HEK293 (cell line): ENCODE results near the gene ELOVL1.

Experiments used
- CTCF ChIA-PET: fragments of 350-600 bp; formaldehyde crosslinking; extraction: SDS; loops from one replicate; lab custom pipeline; 2021; ENCODE audit warnings: antibody characterized with exemption; lab: Yijun Ruan, JAX
- POLR2A ChIA-PET: fragments of 300-600 bp; formaldehyde crosslinking; extraction: SDS; loops from one replicate; lab custom pipeline; 2020; ENCODE audit warnings: antibody characterized with exemption, inconsistent platforms; lab: Yijun Ruan, JAX
- H3K27ac ChIP-seq: fragments of 200-500 bp; sonication (Bioruptor generic); 2 replicates; pipeline ENCODE4 v1.5.1; 2014; ENCODE audit warnings: low read depth, low read length, control low read depth, inconsistent platforms; ENCODE audit errors: extremely low read depth
- H3K36me3 ChIP-seq, 2 experiments: fragments of 200-500 bp in 1 of 2; sonication (Bioruptor generic) in 1 of 2; 1 replicate in 1 of 2; 2 replicates in 1 of 2; pipeline ENCODE4 v1.5.1; 2014 to 2017; ENCODE audit warnings: inconsistent platforms in 2 of 2, low read length in 2 of 2; ENCODE audit not compliant: control insufficient read depth in 2 of 2, insufficient read depth in 1 of 2
- H3K4me1 ChIP-seq: fragments of 200-500 bp; sonication (Bioruptor generic); 2 replicates; pipeline ENCODE4 v1.5.1; 2014; ENCODE audit warnings: mild to moderate bottlenecking, low read length, inconsistent platforms; ENCODE audit not compliant: control insufficient read depth, insufficient read depth
- H3K4me3 ChIP-seq: 2 replicates; pipeline ENCODE4 v1.5.1; 2011; ENCODE audit warnings: low read depth, mild to moderate bottlenecking, control low read depth, low read length, moderate library complexity
- H3K9me3 ChIP-seq: fragments of 200-500 bp; sonication (Bioruptor generic); 2 replicates; pipeline ENCODE4 v1.5.1; 2014; ENCODE audit warnings: low read depth, low read length, inconsistent platforms; ENCODE audit not compliant: control insufficient read depth, insufficient read depth
- AEBP2 ChIP-seq: fragments of 450-650 bp; formaldehyde crosslinking; IDR thresholded peaks from 2 replicates; pipeline ENCODE4 v1.5.1; 2016; ENCODE audit warnings: missing biosample characterization, missing genetic modification characterization, borderline replicate concordance
- CTCF ChIP-seq: fragments of 450-650 bp; formaldehyde crosslinking; IDR thresholded peaks from 2 replicates; pipeline ENCODE4 v1.5.1; 2016; ENCODE audit warnings: missing biosample characterization, missing genetic modification characterization
- EGR2 ChIP-seq: fragments of 450-650 bp; formaldehyde crosslinking; IDR thresholded peaks from 2 replicates; pipeline ENCODE4 v1.5.1; 2016; ENCODE audit warnings: low read depth, missing biosample characterization, missing genetic modification characterization
- MZF1 ChIP-seq: fragments of 450-650 bp; formaldehyde crosslinking; IDR thresholded peaks from 2 replicates; pipeline ENCODE4 v1.5.1; 2017; ENCODE audit warnings: missing biosample characterization, missing genetic modification characterization, borderline replicate concordance
- SCRT2 ChIP-seq: fragments of 450-650 bp; formaldehyde crosslinking; IDR thresholded peaks from 2 replicates; pipeline ENCODE4 v1.5.1; 2016; ENCODE audit warnings: missing biosample characterization, missing genetic modification characterization
- TRIM28 ChIP-seq: IDR thresholded peaks from 2 replicates; pipeline ENCODE4 v1.6.1; 2011; ENCODE audit warnings: low read length, control low read depth, borderline replicate concordance
- YY1 ChIP-seq: fragments of 450-650 bp; formaldehyde crosslinking; IDR thresholded peaks from 2 replicates; pipeline ENCODE4 v1.5.1; 2018; ENCODE audit warnings: missing biosample characterization, missing genetic modification characterization
- ZBTB48 ChIP-seq: fragments of 450-650 bp; formaldehyde crosslinking; IDR thresholded peaks from 2 replicates; pipeline ENCODE4 v1.5.1; 2016; ENCODE audit warnings: missing biosample characterization, missing genetic modification characterization
- ZBTB8A ChIP-seq: fragments of 450-650 bp; formaldehyde crosslinking; IDR thresholded peaks from 2 replicates; pipeline ENCODE4 v1.5.1; 2016; ENCODE audit warnings: missing biosample characterization, missing genetic modification characterization
- ZFHX2 ChIP-seq: fragments of 450-650 bp; formaldehyde crosslinking; conservative IDR thresholded peaks from 2 replicates; pipeline ENCODE4 v1.5.1; 2016; ENCODE audit warnings: missing biosample characterization, missing genetic modification characterization
- ZFP3 ChIP-seq: fragments of 450-650 bp; formaldehyde crosslinking; IDR thresholded peaks from 2 replicates; pipeline ENCODE4 v1.5.1; 2016; ENCODE audit warnings: low read depth, missing biosample characterization, missing genetic modification characterization
- ZNF19 ChIP-seq: fragments of 450-650 bp; formaldehyde crosslinking; IDR thresholded peaks from 2 replicates; pipeline ENCODE4; 2016; ENCODE audit warnings: missing biosample characterization, missing genetic modification characterization, low read depth
- ZNF221 ChIP-seq: fragments of 450-650 bp; formaldehyde crosslinking; IDR thresholded peaks from 2 replicates; pipeline ENCODE4 v1.5.1; 2017; ENCODE audit warnings: missing biosample characterization, missing genetic modification characterization, borderline replicate concordance
- ZNF223 ChIP-seq: fragments of 450-650 bp; formaldehyde crosslinking; IDR thresholded peaks from 2 replicates; pipeline ENCODE4 v1.5.1; 2016; ENCODE audit warnings: missing biosample characterization, missing genetic modification characterization
- ZNF292 ChIP-seq: fragments of 450-650 bp; formaldehyde crosslinking; IDR thresholded peaks from 2 replicates; pipeline ENCODE4 v1.5.1; 2016; ENCODE audit warnings: low read depth, missing biosample characterization, missing genetic modification characterization, borderline replicate concordance
- ZNF350 ChIP-seq: fragments of 450-650 bp; formaldehyde crosslinking; IDR thresholded peaks from 2 replicates; pipeline ENCODE4 v1.5.0; 2017; ENCODE audit warnings: missing biosample characterization, mild to moderate bottlenecking, missing genetic modification characterization
- ZNF37A ChIP-seq: fragments of 450-650 bp; IDR thresholded peaks from 2 replicates; pipeline ENCODE4 v1.5.1; 2018; ENCODE audit warnings: missing biosample characterization, missing genetic modification characterization
- ZNF530 ChIP-seq: fragments of 450-650 bp; formaldehyde crosslinking; IDR thresholded peaks from 2 replicates; pipeline ENCODE4 v1.5.1; 2016; ENCODE audit warnings: low read depth, missing biosample characterization, missing genetic modification characterization
- ZNF544 ChIP-seq: fragments of 450-650 bp; formaldehyde crosslinking; IDR thresholded peaks from 2 replicates; pipeline ENCODE4 v1.5.0; 2017; ENCODE audit warnings: missing biosample characterization, missing genetic modification characterization
- ZNF600 ChIP-seq: fragments of 450-650 bp; formaldehyde crosslinking; IDR thresholded peaks from 2 replicates; pipeline ENCODE4 v1.5.1; 2016; ENCODE audit warnings: missing biosample characterization, missing genetic modification characterization
- ZNF621 ChIP-seq: fragments of 450-650 bp; formaldehyde crosslinking; IDR thresholded peaks from 2 replicates; pipeline ENCODE4 v1.5.1; 2017; ENCODE audit warnings: missing biosample characterization, missing genetic modification characterization
- ZNF664 ChIP-seq: fragments of 450-650 bp; formaldehyde crosslinking; IDR thresholded peaks from 2 replicates; pipeline ENCODE4 v1.5.1; 2016; ENCODE audit warnings: missing biosample characterization, missing genetic modification characterization
- ZNF843 ChIP-seq: fragments of 450-650 bp; formaldehyde crosslinking; IDR thresholded peaks from 2 replicates; pipeline ENCODE4 v1.5.1; 2016; ENCODE audit warnings: missing biosample characterization, missing genetic modification characterization
- TF ChIP-seq, protein P1 (sequence below): fragments of 450-650 bp; formaldehyde crosslinking; IDR thresholded peaks from 2 replicates; pipeline ENCODE4 v1.5.1; 2016; ENCODE audit warnings: missing biosample characterization, missing genetic modification characterization
- TF ChIP-seq, protein P2 (sequence below): fragments of 450-650 bp; formaldehyde crosslinking; conservative IDR thresholded peaks from 2 replicates; pipeline ENCODE4 v1.5.1; 2016; ENCODE audit warnings: low read depth, missing biosample characterization, missing genetic modification characterization

ELOVL1 gene

DNA sequence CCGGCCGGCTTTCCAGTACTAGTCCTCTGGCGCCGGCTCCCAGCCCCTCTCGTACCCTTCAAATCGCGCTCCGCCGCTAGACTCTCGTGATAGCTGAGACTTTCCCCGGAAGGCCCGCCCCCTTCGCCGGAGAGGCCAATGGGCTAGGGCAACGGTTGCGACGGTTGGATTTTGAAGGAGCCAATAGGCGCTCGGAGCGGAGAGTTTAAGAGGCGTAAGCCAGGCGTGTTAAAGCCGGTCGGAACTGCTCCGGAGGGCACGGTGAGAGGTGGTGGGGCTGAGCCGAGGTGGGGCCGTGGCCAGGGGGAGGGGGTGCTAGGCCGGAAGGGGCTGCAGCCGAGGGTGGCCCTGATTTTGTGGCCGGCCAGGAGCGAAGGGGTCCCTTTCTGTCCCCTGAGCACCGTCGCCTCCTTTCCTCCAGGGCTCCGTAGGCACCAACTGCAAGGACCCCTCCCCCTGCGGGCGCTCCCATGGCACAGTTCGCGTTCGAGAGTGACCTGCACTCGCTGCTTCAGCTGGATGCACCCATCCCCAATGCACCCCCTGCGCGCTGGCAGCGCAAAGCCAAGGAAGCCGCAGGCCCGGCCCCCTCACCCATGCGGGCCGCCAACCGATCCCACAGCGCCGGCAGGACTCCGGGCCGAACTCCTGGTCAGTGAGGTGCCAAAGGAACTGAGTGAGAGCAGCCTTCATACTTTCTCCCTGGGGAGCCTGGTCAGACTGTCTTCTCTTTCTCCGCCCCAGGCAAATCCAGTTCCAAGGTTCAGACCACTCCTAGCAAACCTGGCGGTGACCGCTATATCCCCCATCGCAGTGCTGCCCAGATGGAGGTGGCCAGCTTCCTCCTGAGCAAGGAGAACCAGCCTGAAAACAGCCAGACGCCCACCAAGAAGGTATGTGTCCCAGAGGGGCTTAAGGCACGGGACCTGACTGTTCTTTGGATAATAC is 8.8 kb downstream of the ELOVL1 start, which contains the start of gene CDC20 (continued):
- TF ChIP-seq CTCF (peak; percentile 39; the same call in 1 of the 2 replicates), ZNF544 (no peak), ZNF221 (tag by site-specific recombination) (no peak), ZNF600 (no peak), SCRT2 (tag by site-specific recombination) (no peak), ZNF350 (tag by site-specific recombination) (no peak)

DNA sequence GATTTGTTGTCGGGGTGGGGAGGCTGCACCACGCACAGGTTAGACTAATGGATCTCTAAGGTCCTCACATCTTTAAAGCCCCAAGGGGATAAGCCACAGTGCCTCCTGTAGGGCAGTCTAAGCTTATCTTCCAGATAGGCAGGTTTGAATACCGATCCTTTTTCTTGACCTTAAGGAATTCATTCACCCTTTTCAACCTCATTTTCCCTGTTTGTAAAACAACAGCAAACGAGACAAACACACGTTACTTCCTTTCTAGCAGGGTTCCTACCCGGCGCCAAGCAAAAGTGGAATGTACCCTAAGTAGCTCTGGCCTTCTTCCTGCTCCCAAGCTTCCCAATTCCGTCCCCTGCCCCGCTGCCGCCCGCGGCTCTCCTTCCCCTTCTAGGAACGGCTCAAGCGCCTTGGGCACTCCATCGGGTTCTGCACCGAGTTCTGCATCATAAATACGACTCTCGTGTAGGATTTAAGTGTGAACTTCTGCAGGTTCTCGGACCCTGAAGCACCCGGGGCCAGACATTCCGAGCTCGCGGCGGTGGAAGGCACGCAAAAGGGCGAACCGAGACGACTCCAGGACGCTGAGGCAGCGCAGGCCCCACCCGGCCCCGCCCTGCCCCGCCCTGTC is 9.6 kb downstream of the ELOVL1 start:
- POLR2A ChIA-PET: interaction anchor here (0.5 to 2.5 kb wide), 28 partner anchors 7 to 1417 kb away, joined by 3 to 34 read pairs (median 5); partner anchors contain the start of genes ELOVL1, KDM4A, MED8 and RPS8
- Histone ChIP-seq H3K9me3 (no peaks in the 10 kb centered on the region), H3K36me3 (peaks cover 17 to 42% of the 10 kb centered on the region in 2 experiments), H3K4me3 (peak overlapping the region; percentile 63), H3K4me1 (peaks cover 6% of the 10 kb centered on the region), H3K27ac (peak overlapping the region; percentile 92)
- CTCF ChIA-PET: interaction anchor here (0.6 to 3.2 kb wide), 13 partner anchors 8 to 738 kb away, joined by 3 to 11 read pairs (median 5); partner anchors contain the start of genes ELOVL1, MED8 and SZT2
- TF ChIP-seq TRIM28: no peak
- peak; percentile 81 for TF ChIP-seq ZBTB48 (tag by site-specific recombination)
- no peak for TF ChIP-seq EGR2 (tag by site-specific recombination)
- TF ChIP-seq YY1 (tag by site-specific recombination): peak; percentile 38; the same call in 1 of the 2 replicates
- TF ChIP-seq, protein P1, sequence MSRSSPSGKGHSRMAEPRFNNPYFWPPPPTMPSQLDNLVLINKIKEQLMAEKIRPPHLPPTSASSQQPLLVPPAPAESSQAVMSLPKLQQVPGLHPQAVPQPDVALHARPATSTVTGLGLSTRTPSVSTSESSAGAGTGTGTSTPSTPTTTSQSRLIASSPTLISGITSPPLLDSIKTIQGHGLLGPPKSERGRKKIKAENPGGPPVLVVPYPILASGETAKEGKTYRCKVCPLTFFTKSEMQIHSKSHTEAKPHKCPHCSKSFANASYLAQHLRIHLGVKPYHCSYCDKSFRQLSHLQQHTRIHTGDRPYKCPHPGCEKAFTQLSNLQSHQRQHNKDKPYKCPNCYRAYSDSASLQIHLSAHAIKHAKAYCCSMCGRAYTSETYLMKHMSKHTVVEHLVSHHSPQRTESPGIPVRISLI (tag by site-specific recombination): no peak
- no peak for TF ChIP-seq ZNF292 (tag by site-specific recombination)
- TF ChIP-seq ZNF37A (tag by site-specific recombination): no peak
- no peak for TF ChIP-seq ZBTB8A (tag by site-specific recombination)
- TF ChIP-seq ZNF530 (tag by site-specific recombination): no peak
- TF ChIP-seq AEBP2 (tag by site-specific recombination): no peak
- peak; percentile 20; the same call in 1 of the 2 replicates for TF ChIP-seq ZNF843 (tag by site-specific recombination)
- peak; percentile 49; the same call in 1 of the 2 replicates for TF ChIP-seq MZF1 (tag by site-specific recombination)
- no peak for TF ChIP-seq ZFP3 (tag by site-specific recombination)
- TF ChIP-seq ZFHX2 (tag by site-specific recombination): no peak
- no peak for TF ChIP-seq ZNF19 (tag by site-specific recombination)
- TF ChIP-seq, protein P2, sequence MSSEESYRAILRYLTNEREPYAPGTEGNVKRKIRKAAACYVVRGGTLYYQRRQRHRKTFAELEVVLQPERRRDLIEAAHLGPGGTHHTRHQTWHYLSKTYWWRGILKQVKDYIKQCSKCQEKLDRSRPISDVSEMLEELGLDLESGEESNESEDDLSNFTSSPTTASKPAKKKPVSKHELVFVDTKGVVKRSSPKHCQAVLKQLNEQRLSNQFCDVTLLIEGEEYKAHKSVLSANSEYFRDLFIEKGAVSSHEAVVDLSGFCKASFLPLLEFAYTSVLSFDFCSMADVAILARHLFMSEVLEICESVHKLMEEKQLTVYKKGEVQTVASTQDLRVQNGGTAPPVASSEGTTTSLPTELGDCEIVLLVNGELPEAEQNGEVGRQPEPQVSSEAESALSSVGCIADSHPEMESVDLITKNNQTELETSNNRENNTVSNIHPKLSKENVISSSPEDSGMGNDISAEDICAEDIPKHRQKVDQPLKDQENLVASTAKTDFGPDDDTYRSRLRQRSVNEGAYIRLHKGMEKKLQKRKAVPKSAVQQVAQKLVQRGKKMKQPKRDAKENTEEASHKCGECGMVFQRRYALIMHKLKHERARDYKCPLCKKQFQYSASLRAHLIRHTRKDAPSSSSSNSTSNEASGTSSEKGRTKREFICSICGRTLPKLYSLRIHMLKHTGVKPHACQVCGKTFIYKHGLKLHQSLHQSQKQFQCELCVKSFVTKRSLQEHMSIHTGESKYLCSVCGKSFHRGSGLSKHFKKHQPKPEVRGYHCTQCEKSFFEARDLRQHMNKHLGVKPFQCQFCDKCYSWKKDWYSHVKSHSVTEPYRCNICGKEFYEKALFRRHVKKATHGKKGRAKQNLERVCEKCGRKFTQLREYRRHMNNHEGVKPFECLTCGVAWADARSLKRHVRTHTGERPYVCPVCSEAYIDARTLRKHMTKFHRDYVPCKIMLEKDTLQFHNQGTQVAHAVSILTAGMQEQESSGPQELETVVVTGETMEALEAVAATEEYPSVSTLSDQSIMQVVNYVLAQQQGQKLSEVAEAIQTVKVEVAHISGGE (tag by site-specific recombination): no peak
- TF ChIP-seq ZNF621 (tag by site-specific recombination): no peak
- no peak for TF ChIP-seq ZNF664 (tag by site-specific recombination)
- peak; percentile 61 for TF ChIP-seq CTCF
- TF ChIP-seq ZNF223 (tag by site-specific recombination): no peak
